Astrocyte (in vitro differentiated cells and primary cell): ENCODE measurements around the gene DHRS3. TPM values are rescaled to one million over a fixed set of nuclear protein-coding genes. Genes with fewer than 3 reads are reported as not detected.

Experiments
- DNase-seq: peaks from one replicate; pipeline ENCODE4 v3.0.0-alpha.2; 2010; ENCODE audit warnings: low read depth
- FAIRE-seq: peaks from 2 replicates; lab custom pipeline; 2011; peaks lifted over from hg19 to GRCh38; lab: Jason Lieb, UNC
- H2AFZ ChIP-seq: 2 replicates; pipeline ENCODE4 v1.6.0; 2012; ENCODE audit warnings: low read depth, low read length, inconsistent platforms
- H3K27ac ChIP-seq: 2 replicates; pipeline ENCODE4 v1.5.1; 2011; ENCODE audit warnings: low read depth, low read length, inconsistent platforms
- H3K27me3 ChIP-seq: 2 replicates; pipeline ENCODE4 v1.6.0; 2011; ENCODE audit warnings: low read length, inconsistent platforms; ENCODE audit not compliant: insufficient read depth
- H3K36me3 ChIP-seq: 2 replicates; pipeline ENCODE4 v1.5.1; 2011; ENCODE audit warnings: low read length, inconsistent platforms; ENCODE audit not compliant: insufficient read depth
- H3K4me1 ChIP-seq: 2 replicates; pipeline ENCODE4 v1.5.1; 2011; ENCODE audit warnings: low read length, inconsistent platforms; ENCODE audit not compliant: insufficient read depth
- H3K4me2 ChIP-seq: 2 replicates; pipeline ENCODE4 v1.6.0; 2012; ENCODE audit warnings: low read length, inconsistent platforms
- H3K4me3 ChIP-seq: 2 replicates; pipeline ENCODE4 v1.5.1; 2011; ENCODE audit warnings: low read depth, mild to moderate bottlenecking, low read length, inconsistent platforms; ENCODE audit not compliant: insufficient read depth
- H3K79me2 ChIP-seq: 2 replicates; pipeline ENCODE4 v1.6.0; 2012; ENCODE audit warnings: mild to moderate bottlenecking, low read length, inconsistent platforms; ENCODE audit not compliant: insufficient read depth
- H3K9ac ChIP-seq: 2 replicates; pipeline ENCODE4 v1.6.0; 2012; ENCODE audit warnings: mild to moderate bottlenecking, low read length, inconsistent platforms
- H3K9me3 ChIP-seq: 2 replicates; pipeline ENCODE4 v1.5.1; 2012; ENCODE audit warnings: low read depth, mild to moderate bottlenecking, low read length, inconsistent platforms; ENCODE audit not compliant: insufficient read depth
- H4K20me1 ChIP-seq: 2 replicates; pipeline ENCODE4 v1.6.0; 2012; ENCODE audit warnings: low read length, inconsistent platforms; ENCODE audit not compliant: insufficient read depth
- H3K27ac Mint-ChIP-seq: one replicate; pipeline ENCODE4 v1.8.0; 2021; ENCODE audit warnings: mild to moderate bottlenecking, mixed read lengths; ENCODE audit not compliant: unreplicated experiment
- H3K27me3 Mint-ChIP-seq: one replicate; pipeline ENCODE4 v1.8.0; 2021; ENCODE audit warnings: low read depth, mixed read lengths; ENCODE audit not compliant: unreplicated experiment
- H3K36me3 Mint-ChIP-seq: one replicate; pipeline ENCODE4 v1.8.0; 2021; ENCODE audit warnings: low read depth, mixed read lengths; ENCODE audit not compliant: unreplicated experiment
- H3K4me1 Mint-ChIP-seq: one replicate; pipeline ENCODE4 v1.8.0; 2021; ENCODE audit warnings: low read depth, mixed read lengths; ENCODE audit not compliant: unreplicated experiment
- H3K4me3 Mint-ChIP-seq: one replicate; pipeline ENCODE4 v1.8.0; 2021; ENCODE audit warnings: mild to moderate bottlenecking, moderate library complexity, mixed read lengths; ENCODE audit not compliant: unreplicated experiment
- H3K9me3 Mint-ChIP-seq: one replicate; pipeline ENCODE4 v1.8.0; 2021; ENCODE audit warnings: mild to moderate bottlenecking, mixed read lengths; ENCODE audit not compliant: unreplicated experiment
- CTCF ChIP-seq: IDR thresholded peaks from 2 replicates; pipeline ENCODE4 v1.5.1; 2011; ENCODE audit warnings: low read depth, mild to moderate bottlenecking, inconsistent platforms, low read length, moderate library complexity; ENCODE audit not compliant: insufficient read depth
- EZH2 ChIP-seq: IDR thresholded peaks from 2 replicates; pipeline ENCODE4 v1.6.1; 2012; ENCODE audit warnings: mild to moderate bottlenecking, low read length, inconsistent platforms; ENCODE audit not compliant: insufficient read depth
- total RNA-seq: library from RNA; stranded (reverse); gene quantifications from 2 replicates; pipeline ENCODE4 v1.2.1, GENCODE V29; 2021

The DHRS3 gene
- total RNA-seq, 1 donor from 2014 or later: 3.4 TPM

GRCh38 chr1:12552951-12553921 lies 64.8 kb downstream of the DHRS3 start:
- no peak for FAIRE-seq
- no peaks in the 10 kb centered on the region for H3K36me3 ChIP-seq
- peaks cover 15% of the 10 kb centered on the region for H3K27me3 Mint-ChIP-seq
- H3K4me3 ChIP-seq: no peak overlapping the region
- H3K9me3 ChIP-seq: no peaks in the 10 kb centered on the region
- H3K4me2 ChIP-seq: no peak overlapping the region
- peaks cover 13% of the 10 kb centered on the region for H3K4me1 Mint-ChIP-seq
- no peak overlapping the region for H3K4me3 Mint-ChIP-seq
- no peak for DNase-seq
- no peak overlapping the region for H3K9ac ChIP-seq
- H3K9me3 Mint-ChIP-seq: peaks cover 2% of the 10 kb centered on the region
- no peaks in the 10 kb centered on the region for H3K36me3 Mint-ChIP-seq
- H3K27me3 ChIP-seq: no peaks in the 10 kb centered on the region
- H3K27ac Mint-ChIP-seq: peak overlapping the region; percentile 8
- no peak overlapping the region for H3K27ac ChIP-seq
- TF ChIP-seq CTCF (no peak), EZH2 (no peak)
- H2AFZ ChIP-seq: peak overlapping the region; percentile 5
- peaks cover 23% of the 10 kb centered on the region for H3K4me1 ChIP-seq
- no peaks in the 10 kb centered on the region for H3K79me2 ChIP-seq
- no peaks in the 10 kb centered on the region for H4K20me1 ChIP-seq

GRCh38 chr1:12552111-12552888 lies 65.7 kb downstream of the DHRS3 start:
- Mint-ChIP-seq H3K4me1 (peaks cover 13% of the 10 kb centered on the region), H3K27me3 (peaks cover 21% of the 10 kb centered on the region), H3K4me3 (no peak overlapping the region), H3K36me3 (no peaks in the 10 kb centered on the region), H3K9me3 (peaks cover under 1% of the 10 kb centered on the region), H3K27ac (no peak overlapping the region)
- no peak overlapping the region for H3K4me3 ChIP-seq
- DNase-seq: no peak
- TF ChIP-seq CTCF (no peak), EZH2 (no peak)
- no peaks in the 10 kb centered on the region for H4K20me1 ChIP-seq
- H3K27ac ChIP-seq: no peak overlapping the region
- H3K4me1 ChIP-seq: peaks cover 23% of the 10 kb centered on the region
- H2AFZ ChIP-seq: no peak overlapping the region
- H3K9ac ChIP-seq: no peak overlapping the region
- H3K79me2 ChIP-seq: no peaks in the 10 kb centered on the region
- H3K9me3 ChIP-seq: no peaks in the 10 kb centered on the region
- no peak overlapping the region for H3K4me2 ChIP-seq
- H3K27me3 ChIP-seq: peaks cover 2% of the 10 kb centered on the region
- H3K36me3 ChIP-seq: no peaks in the 10 kb centered on the region
- no peak for FAIRE-seq
